ENCODE data around the gene KCNT2.

DNA sequence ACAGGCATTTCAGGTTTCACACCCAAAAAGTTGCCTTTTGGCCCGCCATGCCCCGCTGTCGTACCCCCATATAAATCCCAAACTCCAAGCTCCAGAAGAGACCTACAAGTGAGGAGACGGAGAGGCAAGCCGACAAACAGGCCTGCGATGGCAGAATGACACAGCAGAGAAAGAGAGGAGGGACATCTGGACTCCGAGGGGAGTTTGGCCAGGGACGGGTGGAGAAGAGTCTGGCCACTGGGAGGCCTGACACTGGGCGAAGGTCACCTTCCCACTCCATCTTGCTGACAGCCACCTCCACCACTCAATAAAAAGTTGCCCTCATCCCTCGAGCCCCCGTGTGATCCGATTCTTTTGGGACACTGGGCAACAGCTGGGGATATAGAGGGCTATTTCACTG, 41.8 kb upstream of the KCNT2 start:
- TF ChIP-seq, protein P1, sequence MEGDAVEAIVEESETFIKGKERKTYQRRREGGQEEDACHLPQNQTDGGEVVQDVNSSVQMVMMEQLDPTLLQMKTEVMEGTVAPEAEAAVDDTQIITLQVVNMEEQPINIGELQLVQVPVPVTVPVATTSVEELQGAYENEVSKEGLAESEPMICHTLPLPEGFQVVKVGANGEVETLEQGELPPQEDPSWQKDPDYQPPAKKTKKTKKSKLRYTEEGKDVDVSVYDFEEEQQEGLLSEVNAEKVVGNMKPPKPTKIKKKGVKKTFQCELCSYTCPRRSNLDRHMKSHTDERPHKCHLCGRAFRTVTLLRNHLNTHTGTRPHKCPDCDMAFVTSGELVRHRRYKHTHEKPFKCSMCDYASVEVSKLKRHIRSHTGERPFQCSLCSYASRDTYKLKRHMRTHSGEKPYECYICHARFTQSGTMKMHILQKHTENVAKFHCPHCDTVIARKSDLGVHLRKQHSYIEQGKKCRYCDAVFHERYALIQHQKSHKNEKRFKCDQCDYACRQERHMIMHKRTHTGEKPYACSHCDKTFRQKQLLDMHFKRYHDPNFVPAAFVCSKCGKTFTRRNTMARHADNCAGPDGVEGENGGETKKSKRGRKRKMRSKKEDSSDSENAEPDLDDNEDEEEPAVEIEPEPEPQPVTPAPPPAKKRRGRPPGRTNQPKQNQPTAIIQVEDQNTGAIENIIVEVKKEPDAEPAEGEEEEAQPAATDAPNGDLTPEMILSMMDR (IDR thresholded peaks at IDR 0.05): no peak
- TF ChIP-seq POLR2AphosphoS5 (IDR thresholded peaks at IDR 0.05): no peak

All from sigmoid colon (tissue), 4 donors.